H9 (cell line): ENCODE measurements around the gene OAS3. TPM values are rescaled to one million over a fixed set of nuclear protein-coding genes. Genes with fewer than 3 reads are reported as not detected.
A peak's percentile ranks its signal among the peaks of the same experiment; 100 is the strongest.

Experiments used
- DNase-seq: peaks from one replicate; pipeline ENCODE4 v3.0.0-alpha.2; 2017
- H2AFZ ChIP-seq: one replicate; pipeline ENCODE4 v1.6.1; 2013; ENCODE audit warnings: mild to moderate bottlenecking, low read length, control low read depth, moderate library complexity
- H2AK5ac ChIP-seq: 2 replicates; pipeline ENCODE4 v1.6.1; 2013; ENCODE audit warnings: low read length, control low read depth, mixed read lengths; ENCODE audit not compliant: insufficient read length
- H2BK120ac ChIP-seq: one replicate; pipeline ENCODE4 v1.6.1; 2013; ENCODE audit warnings: low read depth, mild to moderate bottlenecking, low read length, control low read depth, inconsistent platforms; ENCODE audit not compliant: poor library complexity, severe bottlenecking
- H2BK12ac ChIP-seq: 2 replicates; pipeline ENCODE4 v1.6.1; 2013; ENCODE audit warnings: low read length, control low read depth, mixed read lengths, low read depth; ENCODE audit not compliant: insufficient read length
- H2BK15ac ChIP-seq: 2 replicates; pipeline ENCODE4 v1.6.1; 2013; ENCODE audit warnings: low read depth, low read length, control low read depth
- H2BK20ac ChIP-seq: one replicate; pipeline ENCODE4 v1.6.1; 2013; ENCODE audit warnings: low read depth, mild to moderate bottlenecking, low read length, control low read depth, inconsistent platforms; ENCODE audit not compliant: poor library complexity, severe bottlenecking
- H2BK5ac ChIP-seq: 2 replicates; pipeline ENCODE4 v1.6.1; 2013; ENCODE audit warnings: low read length, control low read depth, mixed read lengths; ENCODE audit not compliant: insufficient read length
- H3K14ac ChIP-seq: 2 replicates; pipeline ENCODE4 v1.6.1; 2013; ENCODE audit warnings: low read length, control low read depth; ENCODE audit not compliant: insufficient read depth
- H3K18ac ChIP-seq: 2 replicates; pipeline ENCODE4 v1.6.1; 2013; ENCODE audit warnings: low read depth, mild to moderate bottlenecking, mixed read lengths, low read length, control low read depth; ENCODE audit not compliant: insufficient read length
- H3K23ac ChIP-seq: 2 replicates; pipeline ENCODE4 v1.6.1; 2013; ENCODE audit warnings: low read length, control low read depth, mixed read lengths, low read depth; ENCODE audit not compliant: insufficient read length
- H3K23me2 ChIP-seq: 2 replicates; pipeline ENCODE4 v1.6.1; 2013; ENCODE audit warnings: low read depth, mild to moderate bottlenecking, mixed read lengths, low read length, control low read depth; ENCODE audit not compliant: insufficient read length, poor library complexity, severe bottlenecking
- H3K27ac ChIP-seq: 2 replicates; pipeline ENCODE4 v1.5.1; 2013; ENCODE audit warnings: low read length, control low read depth, mixed read lengths, low read depth; ENCODE audit not compliant: insufficient read length
- H3K27me3 ChIP-seq: 2 replicates; pipeline ENCODE4 v1.6.1; 2013; ENCODE audit warnings: low read length, control low read depth, inconsistent platforms; ENCODE audit not compliant: insufficient read depth
- H3K4ac ChIP-seq: 2 replicates; pipeline ENCODE4 v1.6.1; 2013; ENCODE audit warnings: low read depth, mild to moderate bottlenecking, control low read depth, inconsistent platforms, low read length, moderate library complexity
- H3K4me1 ChIP-seq: 2 replicates; pipeline ENCODE4 v1.6.1; 2013; ENCODE audit warnings: low read length, control low read depth, inconsistent platforms; ENCODE audit not compliant: insufficient read depth
- H3K4me2 ChIP-seq: 2 replicates; pipeline ENCODE4 v1.6.1; 2013; ENCODE audit warnings: low read length, control low read depth, mixed read lengths; ENCODE audit not compliant: insufficient read length, insufficient read depth
- H3K56ac ChIP-seq: 2 replicates; pipeline ENCODE4 v1.6.1; 2013; ENCODE audit warnings: low read depth, mild to moderate bottlenecking, mixed read lengths, low read length, control low read depth; ENCODE audit not compliant: insufficient read length
- H3K79me1 ChIP-seq: 2 replicates; pipeline ENCODE4 v1.6.1; 2013; ENCODE audit warnings: low read depth, mild to moderate bottlenecking, moderate library complexity, low read length, control low read depth, inconsistent platforms; ENCODE audit not compliant: insufficient read depth, poor library complexity, severe bottlenecking
- H3K79me2 ChIP-seq: 2 replicates; pipeline ENCODE4 v1.6.1; 2013; ENCODE audit warnings: low read length, control low read depth, inconsistent platforms; ENCODE audit not compliant: insufficient read depth
- H3K9ac ChIP-seq: 2 replicates; pipeline ENCODE4 v1.6.1; 2013; ENCODE audit warnings: low read length, control low read depth, mixed read lengths; ENCODE audit not compliant: insufficient read length; ENCODE audit errors: extremely low read depth
- H3K9me3 ChIP-seq: one replicate; pipeline ENCODE4 v1.6.1; 2013; ENCODE audit warnings: low read depth, low read length, inconsistent platforms; ENCODE audit not compliant: control insufficient read depth
- H3T11ph ChIP-seq: one replicate; pipeline ENCODE4 v1.6.1; 2013; ENCODE audit warnings: mild to moderate bottlenecking, low read length, control low read depth, inconsistent platforms
- H4K20me1 ChIP-seq: one replicate; pipeline ENCODE4 v1.6.1; 2013; ENCODE audit not compliant: control insufficient read depth, insufficient read length, insufficient read depth
- H4K5ac ChIP-seq: 2 replicates; pipeline ENCODE4 v1.6.1; 2013; ENCODE audit warnings: low read depth, mild to moderate bottlenecking, mixed read lengths, low read length, control low read depth; ENCODE audit not compliant: insufficient read length
- H4K8ac ChIP-seq: replicated peaks from 2 replicates; pipeline ENCODE4 v1.6.1; 2013; ENCODE audit warnings: low read length, control low read depth, mixed read lengths, low read depth; ENCODE audit not compliant: insufficient read length
- H4K91ac ChIP-seq: 2 replicates; pipeline ENCODE4 v1.6.1; 2013; ENCODE audit warnings: low read depth, mild to moderate bottlenecking, moderate library complexity, mixed read lengths, low read length, control low read depth; ENCODE audit not compliant: insufficient read length
- H3K27ac Mint-ChIP-seq, 3 experiments: 2 replicates in 2 of 3; 3 replicates in 1 of 3; pipeline ENCODE4 v1.8.0; 2020 to 2021; ENCODE audit warnings: mixed read lengths in 3 of 3, mild to moderate bottlenecking in 1 of 3, moderate library complexity in 1 of 3
- H3K27me3 Mint-ChIP-seq: 2 replicates; pipeline ENCODE4 v1.8.0; 2021; ENCODE audit warnings: low read depth, mild to moderate bottlenecking, moderate library complexity, mixed read lengths
- H3K36me3 Mint-ChIP-seq, 3 experiments: 2 replicates in 2 of 3; 3 replicates in 1 of 3; pipeline ENCODE4 v1.8.0; 2020 to 2021; ENCODE audit warnings: low read depth in 3 of 3, mixed read lengths in 3 of 3; ENCODE audit not compliant: insufficient read depth in 1 of 3
- H3K4me1 Mint-ChIP-seq, 2 experiments: 2 replicates each; pipeline ENCODE4 v1.8.0; 2020; ENCODE audit warnings: mixed read lengths in 2 of 2
- H3K4me3 Mint-ChIP-seq, 2 experiments: 2 replicates in 1 of 2; 3 replicates in 1 of 2; pipeline ENCODE4 v1.8.0; 2020 to 2021; ENCODE audit warnings: mild to moderate bottlenecking in 2 of 2, mixed read lengths in 2 of 2, moderate library complexity in 1 of 2
- H3K9me3 Mint-ChIP-seq, 2 experiments: 2 replicates in 1 of 2; 3 replicates in 1 of 2; pipeline ENCODE4 v1.8.0; 2020; ENCODE audit warnings: mild to moderate bottlenecking in 2 of 2, mixed read lengths in 2 of 2, moderate library complexity in 1 of 2
- CTCF ChIP-seq: fragments of 200-600 bp; sonication (generic); conservative IDR thresholded peaks from 3 replicates; pipeline ENCODE4 v1.8.0; 2021; ENCODE audit warnings: antibody characterized with exemption, mild to moderate bottlenecking
- WGBS: extraction: QIAGEN DNeasy Blood & Tissue Kit; methylation state at CpG from one replicate; pipeline ENCODE4 v1.1.7; 2013; ENCODE audit warnings: missing lambda C conversion rate, low lambda C conversion rate, mixed read lengths; ENCODE audit not compliant: insufficient read length; ENCODE audit errors: extremely low coverage; 5-methylcytosine and 5-hydroxymethylcytosine counted together
- total RNA-seq: library from RNA; stranded (reverse); gene quantifications from 2 replicates; pipeline ENCODE4 v1.2.1, GENCODE V29; 2021

Gene OAS3
- total RNA-seq, 1 experiment from 2014 or later: 0.81 TPM

- no peak overlapping the region for H3K27ac Mint-ChIP-seq
Measured at GRCh38 chr12:112992541-112993398, 54.5 kb downstream of the OAS3 start.

More at GRCh38 chr12:112992541-112993398, 54.5 kb downstream of the OAS3 start:
- H3K27ac ChIP-seq: no peak overlapping the region
- Mint-ChIP-seq H3K27me3 (peaks cover 15% of the 10 kb centered on the region), H3K36me3 (peaks cover 0 to 5% (median 0%) of the 10 kb centered on the region in 3 experiments; a peak in 2 of 7 replicates), H3K4me3 (no peak overlapping the region), H3K4me1 (peaks cover 15 to 25% of the 10 kb centered on the region in 2 experiments), H3K9me3 (peaks cover 3 to 6% of the 10 kb centered on the region in 2 experiments; a peak in 3 of 5 replicates)
- H3K27me3 ChIP-seq: no peaks in the 10 kb centered on the region
- H2BK120ac ChIP-seq: no peak overlapping the region
- no peaks in the 10 kb centered on the region for H4K20me1 ChIP-seq
- no peak overlapping the region for H3K9ac ChIP-seq
- H3K23ac ChIP-seq: no peak overlapping the region
- H2BK20ac ChIP-seq: no peak overlapping the region
- no peak overlapping the region for H3K56ac ChIP-seq
- H2AFZ ChIP-seq: no peak overlapping the region
- H3T11ph ChIP-seq: no peak overlapping the region
- H2BK12ac ChIP-seq: no peak overlapping the region
- no peak overlapping the region for H3K18ac ChIP-seq
- no peaks in the 10 kb centered on the region for H3K79me1 ChIP-seq
- H3K4ac ChIP-seq: no peak overlapping the region
- no peak overlapping the region for H2BK5ac ChIP-seq
- no peak overlapping the region for H2BK15ac ChIP-seq
- H3K14ac ChIP-seq: no peak overlapping the region
- no peak overlapping the region for H4K91ac ChIP-seq
- no peaks in the 10 kb centered on the region for H3K23me2 ChIP-seq
- H4K8ac ChIP-seq: no peak overlapping the region
- no peak overlapping the region for H4K5ac ChIP-seq
- no peak overlapping the region for H2AK5ac ChIP-seq
- H3K79me2 ChIP-seq: no peaks in the 10 kb centered on the region
- TF ChIP-seq CTCF: peak; percentile 100
- no peaks in the 10 kb centered on the region for H3K9me3 ChIP-seq
- H3K4me2 ChIP-seq: no peak overlapping the region
- H3K4me1 ChIP-seq: no peaks in the 10 kb centered on the region
- peak; percentile 80 for DNase-seq
- WGBS: no CpG with 5 or more reads among the region's 2 CpGs
